Measurements from ENCODE around the gene KYNU.

DNA sequence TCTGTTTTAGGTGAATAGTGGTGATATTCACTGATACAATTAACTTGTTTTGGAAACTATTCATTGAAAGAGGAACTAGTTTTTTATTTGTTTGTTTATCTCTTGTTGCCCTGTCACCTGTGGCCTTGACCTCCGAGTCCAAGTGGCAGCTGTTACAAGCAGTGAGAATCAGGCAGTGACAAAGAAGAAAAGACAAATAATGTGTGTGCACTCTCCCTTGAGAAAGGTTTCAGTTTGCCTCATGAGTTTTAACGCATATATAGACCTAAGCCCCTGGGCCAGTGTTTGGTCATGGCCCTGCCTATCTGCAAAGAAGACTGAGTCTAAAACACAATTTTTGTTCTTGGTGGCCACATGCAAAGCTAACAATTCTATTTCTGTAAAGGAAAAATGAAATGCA is 15.3 kb downstream of the KYNU start:
- TF ChIP-seq, protein P1, sequence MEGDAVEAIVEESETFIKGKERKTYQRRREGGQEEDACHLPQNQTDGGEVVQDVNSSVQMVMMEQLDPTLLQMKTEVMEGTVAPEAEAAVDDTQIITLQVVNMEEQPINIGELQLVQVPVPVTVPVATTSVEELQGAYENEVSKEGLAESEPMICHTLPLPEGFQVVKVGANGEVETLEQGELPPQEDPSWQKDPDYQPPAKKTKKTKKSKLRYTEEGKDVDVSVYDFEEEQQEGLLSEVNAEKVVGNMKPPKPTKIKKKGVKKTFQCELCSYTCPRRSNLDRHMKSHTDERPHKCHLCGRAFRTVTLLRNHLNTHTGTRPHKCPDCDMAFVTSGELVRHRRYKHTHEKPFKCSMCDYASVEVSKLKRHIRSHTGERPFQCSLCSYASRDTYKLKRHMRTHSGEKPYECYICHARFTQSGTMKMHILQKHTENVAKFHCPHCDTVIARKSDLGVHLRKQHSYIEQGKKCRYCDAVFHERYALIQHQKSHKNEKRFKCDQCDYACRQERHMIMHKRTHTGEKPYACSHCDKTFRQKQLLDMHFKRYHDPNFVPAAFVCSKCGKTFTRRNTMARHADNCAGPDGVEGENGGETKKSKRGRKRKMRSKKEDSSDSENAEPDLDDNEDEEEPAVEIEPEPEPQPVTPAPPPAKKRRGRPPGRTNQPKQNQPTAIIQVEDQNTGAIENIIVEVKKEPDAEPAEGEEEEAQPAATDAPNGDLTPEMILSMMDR (IDR thresholded peaks at IDR 0.05; ENCODE audit: poor library complexity): no peak
- TF ChIP-seq EZH2 (IDR thresholded peaks at IDR 0.05; ENCODE audit: borderline replicate concordance) (no peak), EZH2phosphoT487 (IDR thresholded peaks at IDR 0.05; ENCODE audit: low read depth, severe bottlenecking, unreplicated experiment) (no peak)

Measured in hepatocyte (in vitro differentiated cells).